Stimulated activated CD4-positive, alpha-beta T cell treated with anti-CD3 and anti-CD28 coated beads, Interleukin-4, amount 100 ng/mL, for 24 hours (primary cell): ENCODE data around the gene PXDN.
"Not testable (repeated sequence)": the region's sequence is repeated elsewhere in the genome, so short reads cannot be mapped to it uniquely, and the experiment has no call there.

Source experiments
- DNase-seq: peaks from one replicate; pipeline ENCODE4 v3.0.0-alpha.2; 2020

Gene PXDN

GRCh38 chr2:1775511-1776035 lies 31.3 kb upstream of the PXDN start:
- DNase-seq: no peak

- DNase-seq: no peak
Measured at GRCh38 chr2:1774929-1775328, 30.6 kb upstream of the PXDN start.

- no peak for DNase-seq
Measured at GRCh38 chr2:1773883-1774282, 29.6 kb upstream of the PXDN start.

- DNase-seq: no peak
Measured at GRCh38 chr2:1772471-1773267, 28.4 kb upstream of the PXDN start.

GRCh38 chr2:1771626-1772280 lies 27.4 kb upstream of the PXDN start:
- DNase-seq: no peak

GRCh38 chr2:1770566-1771380 lies 26.5 kb upstream of the PXDN start:
- no peak for DNase-seq

- peak; percentile 27 for DNase-seq
Measured at GRCh38 chr2:1769703-1770422, 25.5 kb upstream of the PXDN start.

- DNase-seq: no peak
Measured at GRCh38 chr2:1767939-1768691, 23.8 kb upstream of the PXDN start.

GRCh38 chr2:1766851-1767811 lies 22.8 kb upstream of the PXDN start:
- no peak for DNase-seq

GRCh38 chr2:1766425-1766824 lies 22.1 kb upstream of the PXDN start:
- no peak for DNase-seq

- not testable (repeated sequence) for DNase-seq
Measured at GRCh38 chr2:1765201-1765600, 20.9 kb upstream of the PXDN start.

GRCh38 chr2:1759611-1759930 lies 15.3 kb upstream of the PXDN start:
- DNase-seq: no peak

- no peak for DNase-seq
Measured at GRCh38 chr2:1758774-1759610, 14.7 kb upstream of the PXDN start.

- no peak for DNase-seq
Measured at GRCh38 chr2:1758171-1758570, 13.9 kb upstream of the PXDN start.

- no peak for DNase-seq
Measured at GRCh38 chr2:1757567-1757966, 13.3 kb upstream of the PXDN start.

- DNase-seq: not testable (repeated sequence)
Measured at GRCh38 chr2:1757146-1757545, 12.8 kb upstream of the PXDN start.

- no peak for DNase-seq
Measured at GRCh38 chr2:1756456-1756855, 12.1 kb upstream of the PXDN start.

- no peak for DNase-seq
Measured at GRCh38 chr2:1755436-1756191, 11.3 kb upstream of the PXDN start.
